Measurements from ENCODE around the gene NAGPA. TPM values are rescaled to one million over a fixed set of nuclear protein-coding genes. Genes with fewer than 3 reads are reported as not detected.

Gene NAGPA
- total RNA-seq, 1 experiment from 2014 or later = 15.9 TPM

DNA sequence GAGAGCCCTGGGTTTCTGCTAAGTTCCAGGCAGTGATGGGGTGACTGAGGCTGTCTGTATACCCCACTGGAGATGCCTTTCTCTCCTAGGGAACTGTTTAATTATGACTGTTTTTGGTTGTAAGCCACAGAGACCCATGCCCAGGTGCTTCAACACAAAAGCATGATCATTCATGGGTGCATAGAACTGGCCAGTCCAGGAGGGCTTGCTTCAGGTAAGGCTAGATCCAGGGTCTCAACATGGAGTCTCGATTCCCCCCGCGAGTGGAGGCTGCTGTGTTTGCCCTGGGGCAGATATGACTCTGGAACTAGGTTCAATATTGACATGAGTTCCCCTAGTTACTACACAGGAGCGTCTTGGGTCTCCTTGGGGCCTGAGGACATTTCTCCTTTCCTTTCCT is 17.8 kb downstream of the NAGPA start:
- Histone ChIP-seq H3K36me3 (ENCODE audit: control insufficient read depth, insufficient read depth, low read length) (no peaks in the 10 kb centered on the region), H3K4me3 (ENCODE audit: low read depth, low read length) (no peak overlapping the region), H3K9me3 (no peaks in the 10 kb centered on the region; the same call in 1 of the 2 replicates), H3K4me1 (no peaks in the 10 kb centered on the region), H3K27me3 (replicated peaks; ENCODE audit: control insufficient read depth, insufficient read depth, low read length) (no peaks in the 10 kb centered on the region)
- DNase-seq = no peak
- POLR2A ChIA-PET = no interaction called here
- CTCF ChIA-PET = no interaction called here
- intact Hi-C loops (cut with micrococcal nuclease; ENCODE audit: unreplicated experiment) = no loop called here
- TF ChIP-seq, protein P1, sequence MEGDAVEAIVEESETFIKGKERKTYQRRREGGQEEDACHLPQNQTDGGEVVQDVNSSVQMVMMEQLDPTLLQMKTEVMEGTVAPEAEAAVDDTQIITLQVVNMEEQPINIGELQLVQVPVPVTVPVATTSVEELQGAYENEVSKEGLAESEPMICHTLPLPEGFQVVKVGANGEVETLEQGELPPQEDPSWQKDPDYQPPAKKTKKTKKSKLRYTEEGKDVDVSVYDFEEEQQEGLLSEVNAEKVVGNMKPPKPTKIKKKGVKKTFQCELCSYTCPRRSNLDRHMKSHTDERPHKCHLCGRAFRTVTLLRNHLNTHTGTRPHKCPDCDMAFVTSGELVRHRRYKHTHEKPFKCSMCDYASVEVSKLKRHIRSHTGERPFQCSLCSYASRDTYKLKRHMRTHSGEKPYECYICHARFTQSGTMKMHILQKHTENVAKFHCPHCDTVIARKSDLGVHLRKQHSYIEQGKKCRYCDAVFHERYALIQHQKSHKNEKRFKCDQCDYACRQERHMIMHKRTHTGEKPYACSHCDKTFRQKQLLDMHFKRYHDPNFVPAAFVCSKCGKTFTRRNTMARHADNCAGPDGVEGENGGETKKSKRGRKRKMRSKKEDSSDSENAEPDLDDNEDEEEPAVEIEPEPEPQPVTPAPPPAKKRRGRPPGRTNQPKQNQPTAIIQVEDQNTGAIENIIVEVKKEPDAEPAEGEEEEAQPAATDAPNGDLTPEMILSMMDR (IDR thresholded peaks at IDR 0.05; ENCODE audit: insufficient read depth in 1 of 2, low read depth in 1 of 2, low read length in 1 of 2, severe bottlenecking in 1 of 2, unreplicated experiment in 1 of 2) = no peak
- Mint-ChIP-seq H3K4me3 (ENCODE audit: unreplicated experiment) (no peak overlapping the region), H3K9me3 (ENCODE audit: unreplicated experiment) (no peaks in the 10 kb centered on the region), H3K27ac (ENCODE audit: unreplicated experiment) (no peak overlapping the region), H3K36me3 (ENCODE audit: insufficient read depth, unreplicated experiment) (no peaks in the 10 kb centered on the region), H3K4me1 (ENCODE audit: low read depth, unreplicated experiment) (no peaks in the 10 kb centered on the region), H3K27me3 (ENCODE audit: insufficient read depth, unreplicated experiment) (peaks cover 2% of the 10 kb centered on the region)
- BruUV-seq (replicated peaks) = no TSS peak

DNA sequence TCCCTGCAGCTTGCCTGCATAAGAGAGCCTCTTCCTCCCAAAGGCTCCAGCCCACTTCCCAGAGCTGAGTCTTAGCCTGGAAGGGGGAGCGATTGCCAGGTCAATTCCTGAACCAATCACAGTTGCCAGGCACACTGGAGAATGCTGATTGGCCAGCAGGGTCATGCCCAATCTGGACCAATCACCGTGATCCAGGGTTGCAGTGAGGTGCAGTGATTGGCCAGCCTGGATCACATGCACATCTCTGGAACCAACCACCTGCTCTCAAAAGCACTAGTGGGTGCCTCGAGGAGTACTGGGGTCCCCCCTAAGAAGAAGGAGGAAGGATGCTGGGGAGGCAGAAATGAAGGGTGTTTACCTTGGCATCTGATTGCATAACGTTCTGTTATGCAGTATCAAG is 18.4 kb downstream of the NAGPA start:
- BruUV-seq (replicated peaks) = no TSS peak
- CTCF ChIA-PET = no interaction called here

DNA sequence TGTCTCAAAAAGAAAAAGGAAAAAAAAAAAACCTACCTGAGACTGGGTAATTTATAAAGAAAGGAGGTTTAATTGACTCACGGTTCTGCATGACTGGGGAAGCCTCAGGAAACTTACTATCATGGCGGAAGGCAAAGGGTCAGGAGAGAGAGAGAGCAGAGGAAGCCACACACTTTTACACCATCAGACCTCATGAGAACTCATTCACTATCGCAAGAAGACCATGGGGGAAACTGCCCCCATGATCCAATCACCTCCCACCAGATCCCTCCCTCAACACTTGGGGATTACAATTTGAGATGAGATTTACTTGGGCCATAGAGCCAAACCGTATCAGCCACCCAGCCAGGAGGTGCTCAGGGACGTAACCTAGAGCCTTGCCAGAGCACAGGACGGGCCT is 20.8 kb downstream of the NAGPA start:
- no peak overlapping the region for H3K27ac Mint-ChIP-seq (ENCODE audit: unreplicated experiment)
- no peak overlapping the region for H3K4me3 ChIP-seq (ENCODE audit: low read depth, low read length)

More for the DNA sequence above, 18.4 kb downstream of the NAGPA start:
- no peak overlapping the region for H3K27ac Mint-ChIP-seq (ENCODE audit: unreplicated experiment)
- Histone ChIP-seq H3K4me1 (no peaks in the 10 kb centered on the region), H3K36me3 (ENCODE audit: control insufficient read depth, insufficient read depth, low read length) (no peaks in the 10 kb centered on the region), H3K27me3 (replicated peaks; ENCODE audit: control insufficient read depth, insufficient read depth, low read length) (no peaks in the 10 kb centered on the region), H3K9me3 (no peaks in the 10 kb centered on the region; the same call in 1 of the 2 replicates), H3K4me3 (ENCODE audit: low read depth, low read length) (no peak overlapping the region)
- H3K4me3 Mint-ChIP-seq (ENCODE audit: unreplicated experiment) = no peak overlapping the region
- no peaks in the 10 kb centered on the region for H3K36me3 Mint-ChIP-seq (ENCODE audit: insufficient read depth, unreplicated experiment)
- peaks cover 2% of the 10 kb centered on the region for H3K27me3 Mint-ChIP-seq (ENCODE audit: insufficient read depth, unreplicated experiment)
- POLR2A ChIA-PET = no interaction called here
- H3K4me1 Mint-ChIP-seq (ENCODE audit: low read depth, unreplicated experiment) = no peaks in the 10 kb centered on the region
- no peak for DNase-seq
- intact Hi-C loops (cut with micrococcal nuclease; ENCODE audit: unreplicated experiment) = no loop called here
- TF ChIP-seq, protein P1 (IDR thresholded peaks at IDR 0.05; ENCODE audit: insufficient read depth in 1 of 2, low read depth in 1 of 2, low read length in 1 of 2, severe bottlenecking in 1 of 2, unreplicated experiment in 1 of 2) = no peak
- H3K9me3 Mint-ChIP-seq (ENCODE audit: unreplicated experiment) = no peaks in the 10 kb centered on the region

More for the DNA sequence above, 20.8 kb downstream of the NAGPA start:
- TF ChIP-seq, protein P1 (IDR thresholded peaks at IDR 0.05; ENCODE audit: insufficient read depth in 1 of 2, low read depth in 1 of 2, low read length in 1 of 2, severe bottlenecking in 1 of 2, unreplicated experiment in 1 of 2) = no peak
- no TSS peak for BruUV-seq (replicated peaks)
- Mint-ChIP-seq H3K27me3 (ENCODE audit: insufficient read depth, unreplicated experiment) (peaks cover 5% of the 10 kb centered on the region), H3K9me3 (ENCODE audit: unreplicated experiment) (no peaks in the 10 kb centered on the region), H3K4me3 (ENCODE audit: unreplicated experiment) (no peak overlapping the region), H3K4me1 (ENCODE audit: low read depth, unreplicated experiment) (no peaks in the 10 kb centered on the region), H3K36me3 (ENCODE audit: insufficient read depth, unreplicated experiment) (no peaks in the 10 kb centered on the region)
- no peaks in the 10 kb centered on the region; the same call in 1 of the 2 replicates for H3K9me3 ChIP-seq
- CTCF ChIA-PET = no interaction called here
- intact Hi-C loops (cut with micrococcal nuclease; ENCODE audit: unreplicated experiment) = no loop called here
- H3K27me3 ChIP-seq (replicated peaks; ENCODE audit: control insufficient read depth, insufficient read depth, low read length) = no peaks in the 10 kb centered on the region
- DNase-seq = no peak
- no peaks in the 10 kb centered on the region for H3K4me1 ChIP-seq
- POLR2A ChIA-PET = no interaction called here
- H3K36me3 ChIP-seq (ENCODE audit: control insufficient read depth, insufficient read depth, low read length) = no peaks in the 10 kb centered on the region

Measured in Caco-2 (cell line).